ENCODE measurements around the gene AZU1. TPM values are rescaled to one million over a fixed set of nuclear protein-coding genes. Genes with fewer than 3 reads are reported as not detected.
"Not testable (repeated sequence)": the region's sequence is repeated elsewhere in the genome, so short reads cannot be mapped to it uniquely, and the experiment has no call there.

The AZU1 gene
- total RNA-seq, 2 experiments from 2014 or later = not detected

DNA sequence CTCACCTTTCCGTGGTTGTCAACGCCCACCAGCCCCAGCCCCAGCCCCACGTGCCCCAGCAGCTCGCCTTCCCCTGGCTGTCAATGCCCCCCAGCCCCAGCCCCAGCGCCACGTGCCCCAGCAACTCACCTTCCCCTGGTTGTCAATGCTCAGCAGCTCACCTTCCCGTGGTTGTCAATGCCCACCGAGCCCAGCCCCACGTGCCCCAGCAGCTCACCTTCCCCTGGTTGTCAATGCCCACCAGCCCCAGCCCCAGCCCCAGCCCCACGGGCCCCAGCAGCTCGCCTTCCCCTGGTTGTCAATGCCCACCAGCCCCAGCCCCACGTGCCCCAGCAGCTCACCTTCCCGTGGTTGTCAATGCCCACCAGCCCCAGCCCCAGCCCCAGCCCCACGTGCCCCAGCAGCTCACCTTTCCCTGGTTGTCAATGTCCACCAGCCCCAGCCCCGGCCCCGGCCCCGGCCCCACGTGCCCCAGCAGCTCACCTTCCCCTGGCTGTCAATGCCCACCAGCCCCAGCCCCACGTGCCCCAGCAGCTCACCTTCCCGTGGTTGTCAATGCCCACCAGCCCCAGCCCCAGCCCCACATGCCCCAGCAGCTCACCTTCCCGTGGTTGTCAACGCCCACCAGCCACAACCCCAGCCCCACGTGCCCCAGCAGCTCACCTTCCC, 50.5 kb downstream of the AZU1 start:
- H3K36me3 Mint-ChIP-seq; H3K27ac Mint-ChIP-seq; H3K9me3 Mint-ChIP-seq; H3K4me1 Mint-ChIP-seq (ENCODE audit: low read depth); intact Hi-C loops (cut with micrococcal nuclease); H3K4me3 Mint-ChIP-seq; H3K27me3 Mint-ChIP-seq; DNase-seq: not testable (repeated sequence)
- ChIA-PET CTCF (interaction anchor here (1.5 kb wide), 1 partner anchor 15 kb away, joined by 5 read pairs; no protein-coding TSS in a partner anchor), POLR2A (interaction anchor here (1.3 kb wide), 1 partner anchor 107 kb away, joined by 3 read pairs; no protein-coding TSS in a partner anchor)

DNA sequence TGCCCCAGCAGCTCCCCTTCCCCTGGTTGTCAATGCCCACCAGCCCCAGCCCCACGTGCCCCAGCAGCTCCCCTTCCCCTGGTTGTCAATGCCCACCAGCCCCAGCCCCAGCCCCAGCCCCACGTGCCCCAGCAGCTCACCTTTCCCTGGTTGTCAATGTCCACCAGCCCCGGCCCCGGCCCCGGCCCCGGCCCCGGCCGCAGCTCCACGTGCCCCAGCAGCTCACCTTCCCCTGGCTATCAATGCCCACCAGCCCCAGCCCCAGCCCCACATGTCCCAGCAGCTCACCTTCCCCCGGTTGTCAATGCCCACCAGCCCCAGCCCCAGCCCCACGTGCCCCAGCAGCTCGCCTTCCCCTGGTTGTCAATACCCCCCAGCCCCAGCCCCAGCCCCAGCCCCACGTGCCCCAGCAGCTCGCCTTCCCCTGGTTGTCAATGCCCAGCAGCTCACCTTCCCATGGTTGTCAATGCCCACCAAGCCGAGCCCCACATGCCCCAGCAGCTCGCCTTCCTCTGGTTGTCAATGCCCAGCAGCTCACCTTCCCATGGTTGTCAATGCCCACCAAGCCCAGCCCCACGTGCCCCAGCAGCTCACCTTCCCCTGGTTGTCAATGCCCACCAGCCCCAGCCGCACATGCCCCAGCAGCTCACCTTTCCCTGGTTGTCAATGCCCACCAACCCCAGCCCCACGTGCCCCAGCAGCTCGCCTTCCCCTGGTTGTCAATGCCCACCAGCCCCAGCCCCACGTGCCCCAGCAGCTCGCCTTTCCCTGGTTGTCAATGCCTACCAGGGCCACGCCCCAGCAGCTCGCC, 51.3 kb downstream of the AZU1 start:
- CTCF ChIA-PET = interaction anchor here (0.6 to 1.5 kb wide), 4 partner anchors 16 to 625 kb away, joined by 3 to 5 read pairs (median 3); no protein-coding TSS in a partner anchor
- DNase-seq; H3K9me3 Mint-ChIP-seq; intact Hi-C loops (cut with micrococcal nuclease); H3K4me3 Mint-ChIP-seq; H3K4me1 Mint-ChIP-seq (ENCODE audit: low read depth); H3K27ac Mint-ChIP-seq; H3K36me3 Mint-ChIP-seq; H3K27me3 Mint-ChIP-seq: not testable (repeated sequence)
- POLR2A ChIA-PET = interaction anchor here (1.3 kb wide), 1 partner anchor 106 kb away, joined by 3 read pairs; no protein-coding TSS in a partner anchor

DNA sequence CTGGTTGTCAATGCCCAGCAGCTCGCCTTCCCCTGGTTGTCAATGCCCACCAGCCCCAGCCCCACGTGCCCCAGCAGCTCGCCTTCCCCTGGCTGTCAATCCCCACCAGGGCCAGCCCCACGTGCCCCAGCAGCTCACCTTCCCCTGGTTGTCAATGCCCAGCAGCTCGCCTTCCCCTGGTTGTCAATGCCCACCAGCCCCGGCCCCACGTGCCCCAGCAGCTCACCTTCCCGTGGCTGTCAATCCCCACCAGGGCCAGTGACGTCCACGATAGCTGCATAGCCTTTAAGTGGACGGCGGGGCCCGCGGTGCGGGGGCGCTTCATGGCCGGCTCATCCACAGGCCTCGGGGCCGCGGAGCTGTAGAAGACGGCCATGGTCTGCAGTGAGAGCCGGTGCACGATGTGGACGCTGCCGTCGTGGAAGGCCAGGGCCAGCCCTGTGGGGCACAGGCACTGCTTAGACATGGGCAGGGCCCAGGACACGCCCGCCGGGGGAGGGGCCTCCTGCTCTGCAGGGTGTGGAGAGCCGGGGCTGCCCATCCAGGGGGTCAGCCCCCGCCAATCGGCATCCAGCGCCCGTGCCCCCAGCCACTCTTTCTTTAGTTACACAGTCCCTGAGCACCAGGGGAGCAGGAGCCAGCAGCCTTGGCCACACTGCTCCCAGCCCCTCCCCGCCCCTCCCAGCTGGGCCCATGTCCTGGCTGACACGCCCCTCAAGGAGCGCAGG, 52.2 kb downstream of the AZU1 start:
- ChIA-PET CTCF (interaction anchor here (1.1 to 1.5 kb wide), 2 partner anchors 17 to 25 kb away, joined by 3 to 5 read pairs; no protein-coding TSS in a partner anchor), POLR2A (interaction anchor here (1.3 kb wide), 1 partner anchor 105 kb away, joined by 3 read pairs; no protein-coding TSS in a partner anchor)
- DNase-seq = no peak
- no peaks in the 10 kb centered on the region for H3K4me1 Mint-ChIP-seq (ENCODE audit: low read depth)
- intact Hi-C loops (cut with micrococcal nuclease) = no loop called here
- H3K27me3 Mint-ChIP-seq = no peaks in the 10 kb centered on the region
- H3K9me3 Mint-ChIP-seq = no peaks in the 10 kb centered on the region
- H3K4me3 Mint-ChIP-seq = no peak overlapping the region
- H3K27ac Mint-ChIP-seq = no peak overlapping the region
- peaks cover 6% of the 10 kb centered on the region for H3K36me3 Mint-ChIP-seq

Small RNA genes lying within 50 kb of the gene (microRNA-seq; reads per million reads assigned to microRNA genes)
- gene MIR3187 (ENCODE audit: borderline microRNAs expressed, borderline number of aligned reads, borderline replicate concordance) = 46.8 reads per million, percentile 57 among the genes with 10 or more reads in this experiment
- 13.8 reads per million, percentile 40 among the genes with 10 or more reads in this experiment for gene MIR4745 (ENCODE audit: borderline microRNAs expressed, borderline number of aligned reads, borderline replicate concordance)

Other genes with a start within 250 kb of the AZU1 start
- gene HCN2, start 238.0 kb upstream of the AZU1 start, total RNA-seq = 1 to 10 TPM in 1 of 2 experiments, under 1 TPM in 1; 1.00 to 1.0 TPM
- gene POLRMT, start 194.3 kb upstream of the AZU1 start, total RNA-seq = 10 to 100 TPM; 71.5 to 72.5 TPM
- gene FGF22, start 188.0 kb upstream of the AZU1 start, total RNA-seq = under 1 TPM in 1 of 2 experiments, not detected in 1; 0.14 TPM
- 10 to 100 TPM; 84.4 to 89.7 TPM for gene RNF126, start 164.6 kb upstream of the AZU1 start, total RNA-seq
- gene FSTL3, start 151.4 kb upstream of the AZU1 start, total RNA-seq = 1 to 10 TPM; 5.7 to 6.0 TPM
- not detected for gene PRSS57, start 132.4 kb upstream of the AZU1 start, total RNA-seq
- gene PALM, start 118.9 kb upstream of the AZU1 start, total RNA-seq = under 1 TPM in 1 of 2 experiments, not detected in 1; 0.17 TPM
- gene MISP, start 76.7 kb upstream of the AZU1 start, total RNA-seq = not detected
- 100 to 1,000 TPM; 464 to 465 TPM for gene PTBP1, start 30.4 kb upstream of the AZU1 start, total RNA-seq
- gene PLPPR3, start 5.9 kb upstream of the AZU1 start, total RNA-seq = not detected
- not detected for gene PRTN3, start 13.2 kb downstream of the AZU1 start, total RNA-seq
- not detected for gene ELANE, start 24.5 kb downstream of the AZU1 start, total RNA-seq
- under 1 TPM; 0.40 to 0.63 TPM for gene CFD, start 31.8 kb downstream of the AZU1 start, total RNA-seq
- gene MED16, start 65.3 kb downstream of the AZU1 start, total RNA-seq = 10 to 100 TPM; 58.9 to 62.7 TPM
- gene RNU6-9, start 65.6 kb downstream of the AZU1 start, total RNA-seq = not detected
- gene R3HDM4, start 85.4 kb downstream of the AZU1 start, total RNA-seq = 10 to 100 TPM; 80.4 to 81.4 TPM
- gene KISS1R, start 89.5 kb downstream of the AZU1 start, total RNA-seq = 10 to 100 TPM in 1 of 2 experiments, 1 to 10 TPM in 1; 9.9 to 10.6 TPM
- gene ARID3A, start 98.2 kb downstream of the AZU1 start, total RNA-seq = 10 to 100 TPM; 28.5 to 30.6 TPM
- gene WDR18, start 156.5 kb downstream of the AZU1 start, total RNA-seq = 10 to 100 TPM; 73.3 to 75.8 TPM
- not detected for gene GRIN3B, start 172.6 kb downstream of the AZU1 start, total RNA-seq
- gene TMEM259, start 193.3 kb downstream of the AZU1 start, total RNA-seq = 100 to 1,000 TPM; 107 to 109 TPM
- not detected for gene RNU6-2, start 193.7 kb downstream of the AZU1 start, total RNA-seq
- gene CNN2, start 198.8 kb downstream of the AZU1 start, total RNA-seq = 100 to 1,000 TPM; 123 to 130 TPM
- gene ABCA7, start 212.3 kb downstream of the AZU1 start, total RNA-seq = 10 to 100 TPM; 28.3 to 29.3 TPM
- 100 to 1,000 TPM; 136 to 142 TPM for gene ARHGAP45, start 239.3 kb downstream of the AZU1 start, total RNA-seq